Fibroblast of the aortic adventitia (primary cell): Measurements from ENCODE around the gene ARPP21. TPM values are rescaled to one million over a fixed set of nuclear protein-coding genes. Genes with fewer than 3 reads are reported as not detected.

Experiments used
- DNase-seq: peaks from one replicate; pipeline ENCODE4 v3.0.0-alpha.2; 2010; ENCODE audit warnings: low read depth
- H3K4me3 ChIP-seq: 2 replicates; pipeline ENCODE4 v1.5.1; 2011; ENCODE audit warnings: low read depth, mild to moderate bottlenecking, control low read depth, low read length, moderate library complexity
- CTCF ChIP-seq: IDR thresholded peaks from 2 replicates; pipeline ENCODE4 v1.5.1; 2011; ENCODE audit warnings: mild to moderate bottlenecking, low read length, control low read depth, inconsistent platforms; ENCODE audit not compliant: insufficient read depth
- total RNA-seq: library from RNA; depleted of rRNA; stranded (reverse); fragments of >200 nt; gene quantifications from 2 replicates; pipeline ENCODE4 v1.2.3, GENCODE V29; 2012; ENCODE audit warnings: low replicate concordance

The ARPP21 gene
- total RNA-seq, 1 donor, result 0.90 TPM

- no peak overlapping the region for H3K4me3 ChIP-seq
- no peak for TF ChIP-seq CTCF
- no peak for DNase-seq
These were observed 33.7 kb downstream of the ARPP21 start for GRCh38 chr3:35673017-35673416.

GRCh38 chr3:35674451-35675109 lies 35.3 kb downstream of the ARPP21 start:
- H3K4me3 ChIP-seq, result no peak overlapping the region
- DNase-seq, result no peak
- no peak for TF ChIP-seq CTCF

DNA sequence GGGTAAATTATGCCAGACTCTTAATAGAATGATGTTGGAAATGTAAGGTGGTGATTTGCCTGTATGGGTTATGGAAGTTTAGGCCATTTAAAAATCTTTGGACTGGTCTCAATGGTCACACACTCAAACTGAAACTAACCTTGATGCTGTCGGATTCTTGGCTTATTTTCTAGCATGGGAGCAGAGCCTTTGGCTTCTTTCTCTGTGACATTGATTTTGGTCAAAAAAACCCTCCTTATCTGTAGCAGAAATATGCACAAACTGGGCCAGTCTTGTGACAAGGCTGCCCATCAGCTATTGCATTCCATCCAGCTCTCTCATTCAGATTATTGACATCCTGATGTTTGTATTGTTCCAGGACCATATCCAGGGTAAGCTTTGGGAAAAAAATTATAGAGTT lies 35.9 kb downstream of the ARPP21 start:
- TF ChIP-seq CTCF, result no peak
- no peak overlapping the region for H3K4me3 ChIP-seq
- peak; percentile 36 for DNase-seq

DNA sequence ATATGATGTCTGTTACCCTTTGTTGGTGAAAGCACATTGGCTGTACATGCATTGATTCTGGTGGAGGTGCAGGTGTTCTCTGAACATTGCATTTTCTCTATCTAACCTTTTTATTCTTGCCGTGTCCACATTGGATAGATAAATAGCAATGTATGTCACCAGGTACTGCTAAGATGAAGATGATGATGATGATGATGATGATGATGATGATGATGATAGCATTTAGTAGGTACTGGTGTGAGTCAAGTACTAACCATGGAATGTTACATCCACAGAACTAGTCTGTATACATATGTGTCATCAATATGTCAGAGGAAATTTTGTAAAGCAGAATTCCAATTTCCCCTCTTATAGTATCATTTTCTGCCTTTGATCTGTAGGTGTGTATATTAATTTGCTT lies 36.3 kb downstream of the ARPP21 start:
- DNase-seq, result no peak
- H3K4me3 ChIP-seq, result no peak overlapping the region
- TF ChIP-seq CTCF, result no peak

DNA sequence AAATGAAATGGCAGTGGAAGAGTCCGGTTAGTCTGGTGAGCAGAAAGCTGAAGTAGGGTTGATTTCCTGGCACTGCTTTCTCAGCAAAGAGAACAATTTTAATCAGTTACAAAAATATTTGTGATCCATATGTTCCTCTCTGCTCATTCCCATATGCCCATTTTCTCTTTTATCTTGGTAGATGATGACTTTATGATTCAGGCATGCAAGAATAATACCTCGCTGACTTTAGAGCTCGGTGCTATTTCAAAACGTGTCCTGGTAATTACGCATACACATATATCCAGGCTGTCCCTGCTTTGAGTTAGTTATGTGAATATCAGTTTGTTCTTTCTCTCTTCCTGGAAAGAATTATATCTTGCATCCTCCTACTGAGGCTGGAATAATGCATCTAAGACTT lies 38.5 kb downstream of the ARPP21 start:
- no peak for TF ChIP-seq CTCF
- peak; percentile 30 for DNase-seq
- no peak overlapping the region for H3K4me3 ChIP-seq

DNA sequence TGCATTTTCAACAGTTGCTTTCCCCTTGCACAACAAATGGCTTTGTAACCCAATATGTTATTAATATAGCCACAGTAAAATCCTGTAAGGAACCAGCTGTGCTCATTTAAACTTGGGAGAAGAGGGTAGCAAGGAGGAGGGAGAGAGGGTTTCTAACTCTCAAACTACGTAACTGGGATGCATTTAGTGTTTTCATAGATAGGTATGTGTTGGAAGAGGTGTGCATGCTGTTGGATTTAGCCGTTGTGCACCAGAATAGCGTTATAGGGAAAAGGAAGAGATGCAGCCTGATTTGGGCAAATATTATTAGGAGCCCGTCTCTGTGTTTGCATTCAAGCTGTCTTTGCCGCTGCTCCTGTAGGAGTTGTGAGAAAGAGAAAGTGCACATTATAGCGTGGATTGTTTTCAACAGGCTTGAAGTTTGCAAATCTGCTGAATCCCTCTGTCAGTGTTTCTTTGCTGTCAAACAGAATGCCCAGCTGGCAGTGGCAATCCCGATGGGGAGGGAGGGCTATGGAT lies 39.4 kb downstream of the ARPP21 start:
- DNase-seq, result no peak
- no peak for TF ChIP-seq CTCF
- no peak overlapping the region for H3K4me3 ChIP-seq
